Tibial nerve (tissue), 4 donors: ENCODE results near the gene SLAMF9. TPM values are rescaled to one million over a fixed set of nuclear protein-coding genes. Genes with fewer than 3 reads are reported as not detected.

Experiments used
- DNase-seq, 2 donors: peaks; one replicate each; pipeline ENCODE4 v3.0.0-alpha.2; 2019; ENCODE audit warnings: low spot score in 2 of 2
- H3K27ac ChIP-seq, 4 donors: fragments of 200-600 bp; sonication (generic) in 3 of 4; one replicate each; pipeline ENCODE4 v1.5.1; 2017 to 2019; ENCODE audit warnings: mild to moderate bottlenecking in 1 of 4
- H3K27me3 ChIP-seq, 2 donors: fragments of 200-600 bp; sonication (generic) in 1 of 2; one replicate each; pipeline versions ENCODE4 v1.5.1 to v1.6.0; 2017 to 2019
- H3K36me3 ChIP-seq, 3 donors: fragments of 200-600 bp; sonication (generic); one replicate each; pipeline ENCODE4 v1.5.1; 2018 to 2019
- H3K4me1 ChIP-seq, 4 donors: fragments of 200-600 bp; sonication (generic) in 3 of 4; one replicate each; pipeline ENCODE4 v1.5.1; 2017 to 2019
- H3K4me3 ChIP-seq, 4 donors: fragments of 200-600 bp; sonication (generic) in 3 of 4; one replicate each; pipeline ENCODE4 v1.5.1; 2017 to 2019; ENCODE audit warnings: mild to moderate bottlenecking in 1 of 4, moderate library complexity in 1 of 4
- H3K9me3 ChIP-seq, 4 donors: fragments of 200-600 bp; sonication (generic) in 3 of 4; one replicate each; pipeline ENCODE4 v1.5.1; 2017 to 2019
- EP300 ChIP-seq, 2 donors: sonication (generic); formaldehyde crosslinking; IDR thresholded peaks; one replicate each; pipeline ENCODE4 v1.6.1; 2017; ENCODE audit warnings: antibody characterized with exemption in 2 of 2, mild to moderate bottlenecking in 1 of 2
- POLR2A ChIP-seq, 2 donors: fragments of 450-650 bp; IDR thresholded peaks; one replicate each; pipeline ENCODE4 v1.6.1; 2017; ENCODE audit warnings: antibody characterized with exemption in 2 of 2, mild to moderate bottlenecking in 2 of 2, moderate library complexity in 2 of 2
- WGBS, 2 donors: methylation state at CpG; one replicate each; pipeline ENCODE4 v1.1.5; 2018; 5-methylcytosine and 5-hydroxymethylcytosine counted together
- total RNA-seq, 4 donors: library from RNA; depleted of rRNA; stranded (reverse); fragments of >200 nt; gene quantifications; one replicate each; pipeline ENCODE4 v1.1.0, GENCODE V29; 2016
- TF ChIP-seq, protein P1 (sequence below), 5 experiments: fragments of 200-600 bp in 3 of 5; fragments of 450-650 bp in 2 of 5; sonication (generic) in 3 of 5; IDR thresholded peaks; one replicate each; pipeline ENCODE4 v1.5.1; 2016 to 2019; ENCODE audit warnings: antibody characterized with exemption in 5 of 5, mild to moderate bottlenecking in 3 of 5, moderate library complexity in 2 of 5

The SLAMF9 gene
- total RNA-seq, 4 donors from 2014 or later = not detected

DNA sequence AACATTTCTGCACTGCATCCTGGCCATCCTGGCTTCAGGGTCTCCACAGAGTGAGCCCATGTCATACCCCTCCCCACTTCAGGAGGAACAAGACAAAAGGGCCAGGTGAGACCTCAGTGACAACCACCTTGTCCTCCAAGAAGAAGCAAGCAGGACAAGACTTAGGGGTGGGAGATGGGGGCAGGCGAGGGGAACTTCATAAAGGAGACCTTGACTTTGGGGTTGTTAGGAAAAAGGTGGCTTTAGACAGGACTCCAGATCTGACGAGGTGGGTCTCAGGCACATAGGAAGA lies 24.0 kb upstream of the SLAMF9 start:
- TF ChIP-seq, protein P1, sequence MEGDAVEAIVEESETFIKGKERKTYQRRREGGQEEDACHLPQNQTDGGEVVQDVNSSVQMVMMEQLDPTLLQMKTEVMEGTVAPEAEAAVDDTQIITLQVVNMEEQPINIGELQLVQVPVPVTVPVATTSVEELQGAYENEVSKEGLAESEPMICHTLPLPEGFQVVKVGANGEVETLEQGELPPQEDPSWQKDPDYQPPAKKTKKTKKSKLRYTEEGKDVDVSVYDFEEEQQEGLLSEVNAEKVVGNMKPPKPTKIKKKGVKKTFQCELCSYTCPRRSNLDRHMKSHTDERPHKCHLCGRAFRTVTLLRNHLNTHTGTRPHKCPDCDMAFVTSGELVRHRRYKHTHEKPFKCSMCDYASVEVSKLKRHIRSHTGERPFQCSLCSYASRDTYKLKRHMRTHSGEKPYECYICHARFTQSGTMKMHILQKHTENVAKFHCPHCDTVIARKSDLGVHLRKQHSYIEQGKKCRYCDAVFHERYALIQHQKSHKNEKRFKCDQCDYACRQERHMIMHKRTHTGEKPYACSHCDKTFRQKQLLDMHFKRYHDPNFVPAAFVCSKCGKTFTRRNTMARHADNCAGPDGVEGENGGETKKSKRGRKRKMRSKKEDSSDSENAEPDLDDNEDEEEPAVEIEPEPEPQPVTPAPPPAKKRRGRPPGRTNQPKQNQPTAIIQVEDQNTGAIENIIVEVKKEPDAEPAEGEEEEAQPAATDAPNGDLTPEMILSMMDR (IDR thresholded peaks at IDR 0.05) = no peak
- TF ChIP-seq POLR2A (IDR thresholded peaks at IDR 0.05) (no peak), EP300 (IDR thresholded peaks at IDR 0.05) (no peak)
- no peak overlapping the region for H3K27ac ChIP-seq
- no peaks in the 10 kb centered on the region for H3K27me3 ChIP-seq
- no peaks in the 10 kb centered on the region for H3K9me3 ChIP-seq
- no peaks in the 10 kb centered on the region for H3K4me1 ChIP-seq
- no peak for DNase-seq
- H3K4me3 ChIP-seq = no peak overlapping the region
- no peaks in the 10 kb centered on the region for H3K36me3 ChIP-seq
- 89 to 95% methylated on average over 2 of the region's 2 CpGs for WGBS, 2 donors

DNA sequence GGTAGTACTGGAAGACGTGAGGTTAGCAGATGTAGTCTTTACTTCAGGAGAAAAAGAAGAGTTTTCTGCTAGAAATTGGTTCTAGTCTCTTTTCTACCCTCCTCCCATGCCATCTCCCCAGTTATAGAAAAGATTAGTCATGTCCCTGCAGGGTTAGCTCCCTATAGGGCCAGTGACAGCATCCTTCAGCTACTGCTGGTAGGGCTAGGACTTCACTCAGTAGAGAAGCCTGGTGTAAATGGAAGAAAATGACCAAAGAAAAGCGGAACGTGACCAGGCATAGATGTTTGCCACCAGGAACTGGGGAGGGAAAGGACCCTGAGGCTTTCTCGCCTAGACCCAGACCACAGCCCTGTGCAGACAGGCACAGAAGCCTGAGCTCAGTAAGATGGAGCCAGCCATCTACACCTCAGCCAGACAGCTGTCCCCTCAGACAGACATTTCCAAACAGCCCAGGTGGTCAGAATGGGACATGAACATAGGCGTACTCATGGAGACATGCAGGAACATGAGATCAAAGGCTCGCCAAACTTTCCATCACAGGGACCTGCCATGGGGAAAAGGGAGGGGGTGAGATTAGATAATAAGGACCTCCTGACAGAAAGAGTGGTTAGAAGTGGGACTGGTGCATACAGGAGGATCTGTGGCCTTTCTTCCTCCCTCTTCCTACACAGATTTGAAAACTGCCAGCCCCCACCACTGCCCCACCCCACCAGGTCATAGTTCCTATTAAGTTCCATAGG lies 23.5 kb upstream of the SLAMF9 start:
- no peak for DNase-seq
- Histone ChIP-seq H3K36me3 (no peaks in the 10 kb centered on the region), H3K27me3 (no peaks in the 10 kb centered on the region), H3K4me3 (no peak overlapping the region), H3K27ac (no peak overlapping the region), H3K4me1 (no peaks in the 10 kb centered on the region), H3K9me3 (no peaks in the 10 kb centered on the region)
- 88 to 94% methylated on average over 6 of the region's 6 CpGs for WGBS, 2 donors
- TF ChIP-seq EP300 (IDR thresholded peaks at IDR 0.05) = no peak
- TF ChIP-seq POLR2A (IDR thresholded peaks at IDR 0.05) = no peak
- TF ChIP-seq, protein P1 (IDR thresholded peaks at IDR 0.05) = no peak

DNA sequence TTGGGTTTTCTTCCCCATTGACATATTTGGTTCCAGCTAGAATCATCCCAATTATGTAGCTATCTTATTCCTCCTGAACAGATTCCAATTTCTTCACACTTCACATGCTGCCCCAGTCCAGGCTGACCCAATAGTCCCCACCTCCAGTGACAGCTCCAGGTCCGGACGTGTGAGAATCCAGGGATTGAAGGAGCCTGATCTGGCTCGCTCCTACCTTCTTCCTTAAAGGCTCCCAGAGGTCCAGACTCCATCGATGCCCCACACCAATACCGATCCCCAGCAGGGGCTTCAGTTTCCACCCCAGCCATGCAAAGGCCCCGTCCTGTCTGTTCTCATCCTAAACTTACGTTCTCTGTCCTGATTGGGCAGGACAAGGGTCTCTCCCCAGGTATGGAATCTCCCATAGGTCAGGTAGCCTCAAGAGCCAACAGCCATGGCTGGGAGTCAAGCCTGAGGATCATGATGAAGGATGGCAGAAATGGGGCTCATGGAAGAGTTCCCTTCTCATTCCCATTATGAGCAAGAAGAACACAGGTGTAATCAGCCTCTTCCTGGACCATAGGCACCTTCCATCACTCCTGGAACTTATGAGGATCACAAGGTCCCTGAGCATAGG lies 20.4 kb upstream of the SLAMF9 start:
- Histone ChIP-seq H3K4me3 (no peak overlapping the region), H3K27ac (no peak overlapping the region), H3K27me3 (no peaks in the 10 kb centered on the region), H3K36me3 (no peaks in the 10 kb centered on the region), H3K4me1 (no peaks in the 10 kb centered on the region), H3K9me3 (no peaks in the 10 kb centered on the region)
- no peak for DNase-seq
- TF ChIP-seq, protein P1 (IDR thresholded peaks at IDR 0.05) = no peak
- no peak for TF ChIP-seq EP300 (IDR thresholded peaks at IDR 0.05)
- TF ChIP-seq POLR2A (IDR thresholded peaks at IDR 0.05) = no peak
- WGBS, 2 donors = 90 to 95% methylated on average over 7 of the region's 7 CpGs

DNA sequence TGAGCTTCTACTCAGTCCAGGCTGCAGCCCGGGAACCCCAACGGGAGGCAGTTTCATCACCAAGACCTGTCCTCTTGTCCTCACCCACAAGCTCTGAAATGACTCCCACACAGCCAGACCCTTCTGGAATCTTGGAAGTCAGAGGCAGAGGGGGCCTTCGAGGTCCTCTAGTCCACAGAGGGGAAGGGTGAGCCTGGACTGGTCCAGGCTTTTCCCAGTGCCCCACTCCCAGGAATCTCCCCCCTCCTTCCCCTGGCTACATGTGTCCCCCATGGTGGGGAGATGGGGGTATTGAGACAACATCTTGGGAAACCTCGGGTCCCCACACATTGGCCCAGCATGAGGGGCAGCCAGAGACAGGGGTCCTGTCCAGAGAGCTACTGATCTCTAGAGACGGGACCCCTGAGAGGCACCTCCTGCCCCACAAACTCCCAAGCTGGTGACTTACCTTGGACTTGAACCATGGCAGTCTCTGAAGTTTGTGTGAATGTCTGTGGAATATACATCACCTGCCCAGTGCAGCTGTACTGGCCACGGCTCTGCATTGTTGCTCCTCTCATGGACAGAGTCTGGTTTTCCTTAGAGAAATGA lies 19.4 kb upstream of the SLAMF9 start:
- H3K4me3 ChIP-seq = no peak overlapping the region
- 85 to 93% methylated on average over 6 of the region's 6 CpGs for WGBS, 2 donors
- H3K4me1 ChIP-seq = no peaks in the 10 kb centered on the region
- H3K27ac ChIP-seq = no peak overlapping the region
- DNase-seq = no peak
- H3K9me3 ChIP-seq = no peaks in the 10 kb centered on the region
- H3K36me3 ChIP-seq = no peaks in the 10 kb centered on the region
- H3K27me3 ChIP-seq = no peaks in the 10 kb centered on the region
- TF ChIP-seq, protein P1 (IDR thresholded peaks at IDR 0.05) = no peak
- TF ChIP-seq POLR2A (IDR thresholded peaks at IDR 0.05) (no peak), EP300 (IDR thresholded peaks at IDR 0.05) (no peak)
